Raji (cell line): ENCODE results near the gene ATP13A3.

ENCODE experiments used
- POLR2A ChIP-seq: IDR thresholded peaks from 2 replicates; pipeline ENCODE4 v1.6.1; 2011; ENCODE audit warnings: low read depth, low read length, control low read depth; ENCODE audit not compliant: insufficient read depth

The ATP13A3 gene

GRCh38 chr3:194504861-194505260 lies 18.1 kb upstream of the ATP13A3 start:
- no peak for TF ChIP-seq POLR2A

GRCh38 chr3:194504146-194504545 lies 17.3 kb upstream of the ATP13A3 start:
- no peak for TF ChIP-seq POLR2A

GRCh38 chr3:194503081-194503531 lies 16.3 kb upstream of the ATP13A3 start:
- TF ChIP-seq POLR2A: no peak

GRCh38 chr3:194500198-194500597 lies 13.4 kb upstream of the ATP13A3 start:
- no peak for TF ChIP-seq POLR2A

- TF ChIP-seq POLR2A: no peak
Measured at GRCh38 chr3:194497799-194498575, 11.2 kb upstream of the ATP13A3 start.

GRCh38 chr3:194496217-194496919 lies 9.6 kb upstream of the ATP13A3 start:
- TF ChIP-seq POLR2A: no peak

- TF ChIP-seq POLR2A: no peak
Measured at GRCh38 chr3:194494951-194495374, 8.2 kb upstream of the ATP13A3 start.

GRCh38 chr3:194492001-194492400 lies 5.2 kb upstream of the ATP13A3 start:
- no peak for TF ChIP-seq POLR2A

GRCh38 chr3:194489736-194490612 lies 3.2 kb upstream of the ATP13A3 start:
- peak; percentile 57 for TF ChIP-seq POLR2A

GRCh38 chr3:194488055-194488742 lies 1.4 kb upstream of the ATP13A3 start:
- TF ChIP-seq POLR2A: no peak

GRCh38 chr3:194487289-194488054 lies 670 bp upstream of the ATP13A3 start:
- TF ChIP-seq POLR2A: no peak

- TF ChIP-seq POLR2A: no peak
Measured at GRCh38 chr3:194485881-194486539, 792 bp downstream of the ATP13A3 start.

- TF ChIP-seq POLR2A: no peak
Measured at GRCh38 chr3:194485468-194485880, 1.3 kb downstream of the ATP13A3 start.
